ENCODE measurements around the gene SCLY. TPM values are rescaled to one million over a fixed set of nuclear protein-coding genes. Genes with fewer than 3 reads are reported as not detected.

SCLY gene
- total and polyA plus RNA-seq, 2 experiments from 2014 or later: 12.7 to 21.1 TPM

DNA sequence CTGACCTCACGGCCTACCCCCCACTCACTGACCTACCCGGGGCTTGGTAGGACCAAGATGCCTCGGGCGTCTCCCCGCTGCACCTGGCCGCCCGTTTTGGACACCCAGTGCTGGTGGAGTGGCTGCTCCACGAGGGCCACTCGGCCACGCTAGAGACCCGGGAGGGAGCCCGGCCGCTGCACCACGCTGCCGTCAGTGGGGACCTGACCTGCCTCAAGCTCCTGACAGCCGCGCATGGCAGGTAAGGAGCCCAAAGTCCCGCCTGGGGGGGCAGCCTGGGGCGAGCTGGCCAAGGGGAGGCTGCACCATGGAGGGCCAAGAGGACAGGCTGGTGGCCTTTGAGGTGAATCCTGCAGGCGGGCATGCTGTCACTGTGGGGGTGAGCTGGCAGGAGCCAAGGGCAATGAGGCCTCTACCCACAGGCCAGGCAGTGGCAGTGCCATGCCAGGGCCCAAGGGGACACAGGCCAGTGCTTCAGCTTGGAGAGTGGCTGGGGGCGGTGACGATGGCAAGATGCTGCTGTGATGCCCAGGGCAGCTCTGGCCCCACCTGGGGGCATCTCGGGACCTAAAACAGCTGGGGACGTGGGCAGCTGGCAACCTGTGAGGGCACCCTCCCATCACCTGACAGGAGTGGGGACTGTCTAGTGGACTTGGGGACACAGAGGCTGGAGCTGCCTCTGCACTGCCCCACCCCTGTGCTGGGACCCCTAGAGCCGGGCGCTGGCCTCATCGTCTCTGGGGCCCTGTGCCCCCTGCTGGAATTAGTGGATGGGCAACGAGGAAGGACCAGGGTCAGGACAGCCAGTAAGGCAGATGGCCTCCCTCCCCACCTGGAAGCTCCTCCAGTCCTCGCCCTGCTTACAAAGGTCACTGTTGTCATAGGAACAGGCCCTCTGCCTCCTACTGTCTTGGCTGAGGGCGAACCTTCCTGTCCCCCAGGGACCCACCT, 41.4 kb downstream of the SCLY start:
- Histone ChIP-seq H3K36me3 (replicated peaks; ENCODE audit: insufficient read depth, low read depth) (no peaks in the 10 kb centered on the region), H3K9me2 (replicated peaks; ENCODE audit: insufficient read depth) (no peaks in the 10 kb centered on the region), H2AFZ (no peak overlapping the region), H3K4me3 (no peak overlapping the region), H3K4me2 (no peak overlapping the region), H3K4me1 (ENCODE audit: insufficient read depth) (no peaks in the 10 kb centered on the region), H3K27ac (no peak overlapping the region), H3K79me2 (no peaks in the 10 kb centered on the region), H3K27me3 (no peaks in the 10 kb centered on the region), H4K20me1 (ENCODE audit: insufficient read depth, poor library complexity, severe bottlenecking) (no peaks in the 10 kb centered on the region), H3K9me3 (ENCODE audit: low read depth) (no peaks in the 10 kb centered on the region)
- WGBS (ENCODE audit: low lambda C conversion rate, missing lambda C conversion rate): 93% methylated on average over 28 of the region's 30 CpGs
- TF ChIP-seq EZH2phosphoT487 (IDR thresholded peaks at IDR 0.05; ENCODE audit: low read depth, severe bottlenecking, unreplicated experiment) (no peak), EZH2 (IDR thresholded peaks at IDR 0.05; ENCODE audit: borderline replicate concordance) (no peak)
- TF ChIP-seq, protein P1, sequence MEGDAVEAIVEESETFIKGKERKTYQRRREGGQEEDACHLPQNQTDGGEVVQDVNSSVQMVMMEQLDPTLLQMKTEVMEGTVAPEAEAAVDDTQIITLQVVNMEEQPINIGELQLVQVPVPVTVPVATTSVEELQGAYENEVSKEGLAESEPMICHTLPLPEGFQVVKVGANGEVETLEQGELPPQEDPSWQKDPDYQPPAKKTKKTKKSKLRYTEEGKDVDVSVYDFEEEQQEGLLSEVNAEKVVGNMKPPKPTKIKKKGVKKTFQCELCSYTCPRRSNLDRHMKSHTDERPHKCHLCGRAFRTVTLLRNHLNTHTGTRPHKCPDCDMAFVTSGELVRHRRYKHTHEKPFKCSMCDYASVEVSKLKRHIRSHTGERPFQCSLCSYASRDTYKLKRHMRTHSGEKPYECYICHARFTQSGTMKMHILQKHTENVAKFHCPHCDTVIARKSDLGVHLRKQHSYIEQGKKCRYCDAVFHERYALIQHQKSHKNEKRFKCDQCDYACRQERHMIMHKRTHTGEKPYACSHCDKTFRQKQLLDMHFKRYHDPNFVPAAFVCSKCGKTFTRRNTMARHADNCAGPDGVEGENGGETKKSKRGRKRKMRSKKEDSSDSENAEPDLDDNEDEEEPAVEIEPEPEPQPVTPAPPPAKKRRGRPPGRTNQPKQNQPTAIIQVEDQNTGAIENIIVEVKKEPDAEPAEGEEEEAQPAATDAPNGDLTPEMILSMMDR (IDR thresholded peaks at IDR 0.05; ENCODE audit: poor library complexity): no peak
- peak; percentile 3 for DNase-seq (ENCODE audit: low spot score)

- no peaks in the 10 kb centered on the region for H3K79me2 ChIP-seq
- H3K27ac ChIP-seq: no peak overlapping the region
- no peaks in the 10 kb centered on the region for H3K36me3 ChIP-seq (replicated peaks; ENCODE audit: insufficient read depth, low read depth)
- H3K4me1 ChIP-seq (ENCODE audit: insufficient read depth): no peaks in the 10 kb centered on the region
- no peak for DNase-seq (ENCODE audit: low spot score)
- TF ChIP-seq EZH2phosphoT487 (IDR thresholded peaks at IDR 0.05; ENCODE audit: low read depth, severe bottlenecking, unreplicated experiment) (no peak), EZH2 (IDR thresholded peaks at IDR 0.05; ENCODE audit: borderline replicate concordance) (no peak)
- TF ChIP-seq, protein P1 (IDR thresholded peaks at IDR 0.05; ENCODE audit: poor library complexity): no peak
- no peak overlapping the region for H3K4me3 ChIP-seq
- no peaks in the 10 kb centered on the region for H3K9me3 ChIP-seq (ENCODE audit: low read depth)
- H3K4me2 ChIP-seq: no peak overlapping the region
- no peaks in the 10 kb centered on the region for H3K9me2 ChIP-seq (replicated peaks; ENCODE audit: insufficient read depth)
- WGBS (ENCODE audit: low lambda C conversion rate, missing lambda C conversion rate): 89% methylated on average over 10 of the region's 10 CpGs
- no peak overlapping the region for H2AFZ ChIP-seq
- no peaks in the 10 kb centered on the region for H4K20me1 ChIP-seq (ENCODE audit: insufficient read depth, poor library complexity, severe bottlenecking)
- no peaks in the 10 kb centered on the region for H3K27me3 ChIP-seq
Observed at GRCh38 chr2:238102865-238103264, 42.1 kb downstream of the SCLY start.

DNA sequence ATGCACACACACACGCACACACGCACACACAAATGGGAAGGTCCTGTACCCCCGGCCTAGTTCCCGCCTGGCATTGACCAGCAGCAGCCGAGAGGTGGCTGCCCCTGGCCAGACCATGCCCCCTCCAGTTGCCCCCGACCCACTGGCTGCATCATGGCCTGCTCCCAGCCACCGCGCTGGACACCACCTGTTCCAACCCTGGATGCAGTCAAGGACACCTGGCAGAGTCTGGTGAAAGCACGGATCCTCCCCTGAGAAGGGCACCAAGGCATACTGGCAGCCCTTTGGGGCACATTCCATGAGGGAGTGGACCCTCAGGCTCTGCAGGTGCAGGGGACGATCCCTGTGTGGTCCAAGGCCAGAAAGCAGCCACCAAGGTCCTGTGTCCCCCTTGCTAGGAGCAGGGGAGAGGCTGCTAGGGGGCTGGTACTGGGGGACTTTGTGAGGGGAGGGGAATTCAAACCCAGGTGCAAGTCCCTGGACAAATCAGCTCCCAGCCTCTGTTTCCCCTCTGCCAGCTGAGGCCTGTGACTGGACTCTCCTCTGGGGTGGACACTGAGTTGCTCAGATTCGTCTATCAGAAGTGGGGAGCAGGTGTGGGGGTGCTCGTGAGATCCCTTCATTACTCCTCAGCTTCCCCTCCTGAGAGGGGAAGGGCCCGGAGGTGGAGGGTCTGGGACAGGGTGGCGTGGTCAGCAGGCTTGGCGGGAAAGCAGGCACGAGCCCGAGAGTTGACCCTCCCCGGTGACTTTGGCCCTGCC, 42.8 kb downstream of the SCLY start:
- no peaks in the 10 kb centered on the region for H3K4me1 ChIP-seq (ENCODE audit: insufficient read depth)
- 91% methylated on average over 18 of the region's 18 CpGs for WGBS (ENCODE audit: low lambda C conversion rate, missing lambda C conversion rate)
- DNase-seq (ENCODE audit: low spot score): no peak
- H3K36me3 ChIP-seq (replicated peaks; ENCODE audit: insufficient read depth, low read depth): no peaks in the 10 kb centered on the region
- no peaks in the 10 kb centered on the region for H3K9me2 ChIP-seq (replicated peaks; ENCODE audit: insufficient read depth)
- no peak overlapping the region for H3K27ac ChIP-seq
- H4K20me1 ChIP-seq (ENCODE audit: insufficient read depth, poor library complexity, severe bottlenecking): no peaks in the 10 kb centered on the region
- H3K79me2 ChIP-seq: no peaks in the 10 kb centered on the region
- H3K9me3 ChIP-seq (ENCODE audit: low read depth): no peaks in the 10 kb centered on the region
- H3K4me2 ChIP-seq: no peak overlapping the region
- no peak overlapping the region for H2AFZ ChIP-seq
- no peaks in the 10 kb centered on the region for H3K27me3 ChIP-seq
- no peak for TF ChIP-seq EZH2 (IDR thresholded peaks at IDR 0.05; ENCODE audit: borderline replicate concordance)
- TF ChIP-seq, protein P1 (IDR thresholded peaks at IDR 0.05; ENCODE audit: poor library complexity): no peak
- no peak overlapping the region for H3K4me3 ChIP-seq

All from hepatocyte (in vitro differentiated cells).